ENCODE results near the gene ZFAND3.

Gene ZFAND3

DNA sequence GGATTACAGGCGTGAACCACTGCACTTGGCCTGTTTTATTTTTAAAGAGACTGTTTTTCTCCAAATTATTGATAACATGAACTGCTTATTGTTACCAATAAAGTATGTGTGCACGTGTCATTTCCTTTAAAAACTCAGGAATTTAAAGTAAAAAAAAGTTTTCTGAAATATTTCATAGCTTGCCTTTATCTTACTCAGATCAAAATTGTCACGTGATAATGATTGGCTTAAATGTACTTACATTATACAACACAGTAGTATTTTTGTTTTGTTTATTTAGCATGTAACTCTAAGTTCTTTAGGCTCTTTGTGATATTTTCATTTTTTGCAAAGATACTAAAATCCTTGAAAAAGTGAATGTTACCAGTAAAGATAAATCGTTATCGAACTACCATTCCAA is 174.1 kb downstream of the ZFAND3 start:
- DNase-seq (ENCODE audit: low spot score) (no peak), FAIRE-seq (no peak)

DNA sequence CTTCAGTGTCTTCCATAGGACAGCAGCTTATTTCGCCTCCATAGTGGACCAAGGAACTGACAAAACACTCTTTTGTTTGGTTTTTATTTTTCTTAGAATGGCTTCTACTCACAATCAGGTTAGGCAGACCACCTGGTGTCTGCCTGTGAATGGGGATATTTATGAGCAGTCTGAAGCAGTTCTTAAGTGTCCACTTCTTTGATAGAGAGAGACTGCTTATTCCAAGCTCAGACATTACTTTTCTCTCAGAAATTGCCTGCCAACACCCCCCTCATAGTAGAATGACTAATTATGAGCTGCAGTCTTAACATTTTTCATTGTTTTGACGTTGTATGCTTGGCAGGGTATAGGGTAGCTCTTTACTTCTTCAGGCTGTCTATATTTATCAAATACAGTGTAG is 174.7 kb downstream of the ZFAND3 start:
- DNase-seq (ENCODE audit: low spot score) (no peak), FAIRE-seq (no peak)

DNA sequence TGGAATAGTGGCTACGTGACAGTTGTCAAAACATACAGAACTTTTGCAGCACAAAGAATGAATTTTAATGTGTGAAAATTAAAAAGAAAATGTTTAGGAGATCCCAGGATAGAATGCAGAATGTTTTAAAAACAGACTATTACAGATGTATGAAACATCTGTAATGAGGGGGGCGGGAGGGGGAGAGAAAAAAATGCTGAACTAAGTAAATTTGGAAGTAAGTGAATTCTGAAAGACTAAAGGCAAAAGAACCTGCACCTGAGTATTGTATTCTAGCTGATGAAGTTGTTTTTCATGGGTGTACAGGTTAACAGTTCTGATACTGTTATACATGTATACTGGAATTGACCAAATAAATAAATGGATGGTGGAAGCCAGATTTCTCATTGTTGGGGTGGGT is 178.8 kb downstream of the ZFAND3 start:
- FAIRE-seq (no peak), DNase-seq (ENCODE audit: low spot score) (no peak)

DNA sequence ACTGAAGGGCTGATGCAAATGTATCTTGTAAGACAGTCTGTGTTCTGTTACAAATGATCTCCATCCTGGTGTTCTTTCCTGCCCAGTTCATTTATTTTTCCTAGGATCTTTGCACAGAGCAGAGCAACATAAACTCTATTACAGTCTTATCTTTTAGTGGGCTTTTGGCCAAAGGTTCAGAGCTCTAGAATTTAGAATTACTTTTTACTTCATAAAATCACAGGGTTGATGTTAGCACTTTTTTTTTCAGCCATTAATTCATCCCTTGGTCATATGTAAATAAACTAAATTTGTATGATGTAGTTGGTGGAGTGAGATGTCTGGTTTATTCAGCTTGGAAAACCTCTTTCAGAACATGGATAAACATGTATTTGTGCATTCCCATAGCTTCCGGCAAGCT is 181.9 kb downstream of the ZFAND3 start:
- FAIRE-seq, result no peak
- DNase-seq (ENCODE audit: low spot score), result no peak

DNA sequence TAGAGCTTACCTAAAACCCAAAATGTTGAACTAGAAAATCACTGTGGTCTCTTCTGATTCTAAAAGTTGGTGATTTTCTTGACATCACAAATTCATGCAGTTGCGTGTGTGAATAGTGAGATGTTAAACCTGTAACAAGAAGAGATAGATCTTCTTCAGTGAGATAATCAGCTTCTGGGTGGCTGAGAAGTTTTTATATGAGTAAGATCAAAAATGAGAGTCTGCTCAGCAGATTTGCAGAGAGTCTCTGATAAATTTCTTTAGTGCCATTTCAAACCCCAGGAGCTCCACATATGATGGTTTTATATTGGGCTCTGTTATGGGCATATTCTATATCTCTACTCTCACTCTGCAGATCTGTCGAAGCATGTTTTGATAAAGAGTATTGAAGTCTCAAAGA is 185.4 kb downstream of the ZFAND3 start:
- DNase-seq (ENCODE audit: low spot score), result no peak
- no peak for FAIRE-seq

DNA sequence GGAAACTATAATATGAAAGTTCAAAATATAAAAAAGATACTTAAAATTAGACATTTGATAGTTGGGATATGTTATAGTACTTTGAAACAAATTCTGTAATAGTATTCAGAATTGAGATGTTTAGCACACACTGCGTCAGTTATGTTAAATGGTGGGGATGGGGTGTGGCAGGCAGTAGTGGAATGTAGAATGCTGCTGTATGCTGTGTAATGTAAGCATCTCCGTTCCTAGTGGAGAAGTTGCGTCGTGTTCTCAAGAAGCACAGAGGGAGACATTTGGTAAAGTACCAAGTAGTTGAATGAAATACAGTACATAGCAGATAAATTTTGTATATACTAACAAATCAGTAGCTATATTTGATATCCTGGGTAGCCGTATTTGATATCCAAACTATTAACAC is 192.4 kb downstream of the ZFAND3 start:
- FAIRE-seq (no peak), DNase-seq (ENCODE audit: low spot score) (no peak)

DNA sequence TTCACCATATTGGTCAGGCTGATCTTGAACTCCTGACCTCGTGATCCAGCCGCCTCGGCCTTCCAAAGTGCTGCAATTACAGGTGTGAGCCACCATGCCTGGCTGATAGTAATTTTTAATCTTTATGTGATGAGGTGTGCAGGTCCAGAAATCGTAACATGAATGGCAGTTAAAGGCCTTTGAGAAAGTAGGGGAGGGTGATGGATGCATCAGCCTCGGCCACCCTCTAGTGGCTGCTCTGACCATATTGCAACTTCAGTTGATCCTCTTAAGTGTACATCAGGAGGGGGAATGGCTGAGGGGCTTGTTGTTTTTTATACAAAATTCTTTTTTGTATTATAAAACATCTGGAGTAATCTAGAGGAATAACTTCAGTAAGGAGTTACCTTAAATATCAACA is 193.0 kb downstream of the ZFAND3 start:
- FAIRE-seq (no peak), DNase-seq (ENCODE audit: low spot score) (peak; percentile 42)

DNA sequence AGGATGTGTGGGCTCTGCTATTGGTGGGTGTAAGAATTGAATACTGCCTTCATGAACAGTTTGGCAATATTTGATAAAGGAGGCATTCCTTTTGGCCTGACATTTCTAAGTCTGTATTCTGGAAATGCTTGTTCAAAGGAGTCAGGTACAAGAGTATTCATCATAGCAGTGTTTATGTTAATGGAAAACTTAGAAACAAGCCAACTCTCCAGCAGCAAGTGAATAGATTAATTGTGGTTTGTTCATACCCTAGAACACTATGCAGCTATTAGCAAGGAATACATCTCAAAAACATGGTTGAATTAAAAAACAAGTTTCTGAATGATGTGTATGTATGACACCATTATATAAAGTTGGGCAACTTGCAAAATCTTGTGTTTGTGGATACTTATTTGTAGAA is 195.8 kb downstream of the ZFAND3 start:
- no peak for FAIRE-seq
- no peak for DNase-seq (ENCODE audit: low spot score)

DNA sequence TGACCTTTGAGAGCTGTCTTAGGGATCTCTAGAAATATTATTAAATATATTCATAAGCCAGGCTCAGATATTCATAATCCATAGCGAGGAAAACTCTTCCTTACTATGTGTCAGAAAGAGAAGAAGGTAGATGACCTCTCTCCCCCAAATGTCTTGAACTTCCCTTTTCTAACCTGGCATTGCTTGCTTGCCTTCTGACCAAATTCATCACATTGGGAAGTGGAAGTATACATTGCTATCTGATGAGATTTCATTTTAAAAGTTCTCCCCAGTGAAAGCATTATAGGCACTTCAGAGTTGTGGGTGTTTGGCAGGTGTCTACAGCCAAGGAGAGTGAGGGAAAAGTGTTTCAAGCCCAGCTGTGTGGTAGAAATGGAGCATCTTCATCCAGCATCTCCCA is 197.3 kb downstream of the ZFAND3 start:
- FAIRE-seq (no peak), DNase-seq (ENCODE audit: low spot score) (no peak)

DNA sequence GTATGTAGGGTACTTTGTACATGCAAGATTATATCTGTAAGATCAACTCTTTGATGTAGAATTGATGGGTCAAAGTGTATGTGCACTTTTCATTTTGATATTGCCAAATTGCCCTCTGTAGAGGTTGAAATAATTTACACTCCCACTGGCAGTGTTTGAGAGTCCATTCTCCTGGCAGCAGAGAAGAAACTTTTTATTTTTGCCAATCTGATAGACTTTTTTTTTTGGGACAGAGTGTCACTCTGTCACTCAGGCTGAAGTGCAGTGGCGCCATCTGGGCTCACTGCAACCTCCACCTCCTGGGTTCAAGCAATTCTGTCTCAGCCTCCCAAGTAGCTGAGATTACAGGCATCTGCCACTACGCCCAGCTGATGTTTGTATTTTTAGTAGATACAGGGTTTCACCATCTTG is 199.2 kb downstream of the ZFAND3 start:
- DNase-seq (ENCODE audit: low spot score), result no peak
- FAIRE-seq, result no peak

DNA sequence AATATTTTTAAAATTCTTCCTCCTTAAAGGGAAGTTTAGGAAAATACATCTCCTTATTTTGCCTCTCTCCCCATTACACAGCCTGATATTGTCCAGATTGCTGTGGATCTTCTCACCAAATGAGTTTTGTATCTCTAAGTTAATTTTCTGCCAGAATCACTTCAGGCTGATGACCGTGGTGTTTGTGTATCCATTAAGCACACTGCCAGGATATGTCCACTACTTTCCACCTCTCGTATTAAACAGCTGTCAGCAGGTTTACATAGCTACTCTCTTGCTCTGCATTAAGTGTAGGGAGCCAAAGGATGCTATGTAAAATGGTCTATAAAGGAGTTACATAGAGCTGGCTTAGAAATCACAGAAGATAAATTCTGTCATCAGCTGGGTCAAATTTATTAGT is 201.1 kb downstream of the ZFAND3 start:
- DNase-seq (ENCODE audit: low spot score) (no peak), FAIRE-seq (no peak)

DNA sequence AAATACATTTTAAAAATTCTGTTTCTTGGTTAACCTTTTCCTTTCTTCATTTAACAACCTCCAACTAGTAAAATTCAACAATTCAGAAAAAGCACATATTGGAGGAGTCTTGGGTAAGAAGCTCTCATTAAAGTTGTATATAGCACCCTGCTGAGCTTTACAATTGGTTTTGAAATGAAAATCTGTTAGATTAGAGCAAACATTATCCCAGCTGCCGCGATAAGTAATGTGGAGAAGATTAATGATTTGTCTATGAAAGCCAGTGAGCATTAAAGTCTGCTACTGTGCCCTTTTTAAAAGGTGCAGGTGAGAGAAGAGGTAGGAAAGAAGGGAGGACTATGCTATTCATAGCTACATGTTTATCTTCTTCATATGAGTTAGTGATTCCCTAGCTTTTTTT is 201.5 kb downstream of the ZFAND3 start:
- no peak for DNase-seq (ENCODE audit: low spot score)
- FAIRE-seq, result no peak

DNA sequence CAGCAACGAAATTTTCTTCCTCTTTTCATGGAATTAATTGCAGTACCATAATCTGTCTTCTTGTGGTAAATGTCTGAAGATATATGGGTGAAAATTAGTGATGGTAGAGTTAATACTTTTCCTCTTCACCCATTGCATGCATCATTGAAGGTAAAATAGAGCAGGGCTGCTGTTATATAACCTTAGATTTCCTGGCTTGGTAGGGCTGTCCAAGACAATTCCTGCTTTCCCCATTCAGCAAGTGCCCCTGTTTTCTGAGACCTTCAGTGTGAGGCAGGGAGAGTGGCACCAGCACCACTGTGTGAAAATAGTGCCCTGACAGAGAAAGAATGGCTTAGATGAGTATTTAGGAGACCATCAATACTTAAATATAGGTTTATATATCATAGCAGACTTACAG is 202.0 kb downstream of the ZFAND3 start:
- no peak for DNase-seq (ENCODE audit: low spot score)
- no peak for FAIRE-seq

DNA sequence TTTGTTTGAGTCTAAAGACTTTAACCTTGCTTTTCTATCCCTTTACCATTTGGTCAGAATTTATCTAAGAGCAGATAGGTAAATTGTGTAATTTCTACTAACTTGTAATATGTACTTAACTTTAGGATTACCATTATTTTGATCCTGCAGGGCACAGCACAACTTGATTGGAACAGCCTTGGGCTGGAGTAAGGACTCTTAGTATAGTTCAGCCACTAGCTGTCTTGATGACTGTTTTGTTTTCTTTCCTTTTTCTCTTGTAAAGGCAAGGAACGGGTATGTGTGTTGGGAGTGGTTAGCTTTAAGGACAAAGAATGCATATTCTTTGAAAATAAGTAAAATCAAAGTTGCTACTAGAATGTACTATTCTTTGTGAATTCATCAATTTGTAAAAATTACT is 203.2 kb downstream of the ZFAND3 start:
- FAIRE-seq (no peak), DNase-seq (ENCODE audit: low spot score) (no peak)

DNA sequence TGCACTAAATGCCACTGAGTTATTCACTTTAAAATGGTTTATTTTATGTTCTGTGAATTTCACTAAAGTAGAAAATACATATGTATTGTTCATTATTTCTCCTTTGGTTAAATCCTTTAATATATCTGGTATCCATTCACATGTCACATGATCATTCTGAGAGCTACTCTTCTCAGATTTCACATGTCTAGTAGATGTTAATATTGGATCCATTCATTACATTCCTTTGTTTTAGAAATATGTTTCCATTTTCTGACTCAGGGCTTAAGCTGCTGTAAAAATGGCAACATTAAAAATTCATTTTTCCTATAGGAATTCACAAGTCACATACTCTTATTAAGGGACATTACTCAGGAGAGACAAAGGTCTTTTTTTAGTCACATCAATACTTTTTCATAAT is 205.4 kb downstream of the ZFAND3 start:
- DNase-seq (ENCODE audit: low spot score) (no peak), FAIRE-seq (no peak)

DNA sequence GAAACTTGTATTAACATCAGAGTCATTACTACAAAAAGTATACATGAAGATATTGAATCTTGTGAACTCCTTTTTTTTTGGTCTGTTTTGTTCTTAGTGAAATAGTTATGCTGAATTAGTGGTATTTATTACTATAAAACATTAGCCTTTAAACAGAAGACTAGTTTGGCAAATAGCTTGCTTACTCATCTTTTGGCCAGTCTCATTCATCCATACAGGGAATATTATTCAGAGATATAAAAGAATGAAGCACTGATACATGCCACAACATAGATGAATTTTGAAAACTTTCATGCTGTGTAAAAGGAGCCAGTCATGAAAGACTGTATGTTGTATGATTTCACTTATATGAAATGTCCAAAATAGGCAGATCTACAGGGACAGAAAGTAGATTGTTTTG is 205.9 kb downstream of the ZFAND3 start:
- FAIRE-seq, result no peak
- no peak for DNase-seq (ENCODE audit: low spot score)

DNA sequence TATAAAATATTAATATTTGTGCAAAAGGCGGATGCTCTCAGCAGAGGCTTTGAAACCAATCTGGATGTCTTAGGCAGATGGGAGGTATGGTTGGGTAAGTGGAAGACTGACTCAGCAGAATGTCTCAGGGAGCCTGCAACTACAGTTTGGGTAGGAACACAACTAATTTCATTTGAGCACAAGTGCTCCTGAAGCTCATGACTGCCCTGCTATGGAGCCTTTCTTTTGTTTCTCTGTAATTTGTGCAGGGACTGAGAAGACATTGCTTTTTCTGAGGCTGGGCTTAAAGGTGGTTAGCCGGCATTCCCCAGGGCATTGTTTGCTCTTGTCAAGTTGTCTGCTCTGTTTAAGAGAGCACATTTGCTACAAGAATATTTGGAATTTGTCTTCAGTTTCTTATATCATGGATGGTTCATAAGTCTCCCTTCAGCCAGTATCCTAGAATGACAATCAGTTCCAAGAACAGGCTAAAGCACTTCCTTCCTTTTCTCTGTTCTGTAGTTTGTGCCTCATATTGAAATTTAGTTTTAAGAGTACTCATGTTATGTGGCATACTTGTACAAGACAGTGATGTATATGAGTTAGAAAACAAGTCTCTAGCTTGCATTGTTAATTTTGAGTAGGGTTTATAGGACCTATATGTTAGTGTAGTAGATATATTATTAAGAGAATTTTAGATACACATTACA is 208.3 kb downstream of the ZFAND3 start:
- DNase-seq (ENCODE audit: low spot score), result no peak
- no peak for FAIRE-seq

DNA sequence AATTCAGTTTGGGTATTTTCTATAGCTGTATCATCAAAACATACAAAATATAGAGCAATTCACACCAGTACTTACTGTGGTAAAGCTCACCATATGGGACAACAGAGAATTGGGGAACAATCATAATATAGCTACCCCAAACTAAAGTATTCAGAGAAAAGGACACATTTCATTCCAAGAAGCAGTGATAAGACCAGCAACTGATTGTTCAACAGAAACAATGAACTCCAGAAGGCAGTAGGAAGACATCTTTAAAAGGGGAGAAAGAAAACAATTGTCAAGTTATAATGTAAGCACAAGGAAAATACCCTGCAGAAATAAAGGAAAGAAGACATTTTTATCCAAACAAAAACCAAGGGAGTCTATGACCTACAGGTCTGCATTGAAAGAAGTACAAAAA is 210.9 kb downstream of the ZFAND3 start:
- no peak for DNase-seq (ENCODE audit: low spot score)
- FAIRE-seq, result no peak

DNA sequence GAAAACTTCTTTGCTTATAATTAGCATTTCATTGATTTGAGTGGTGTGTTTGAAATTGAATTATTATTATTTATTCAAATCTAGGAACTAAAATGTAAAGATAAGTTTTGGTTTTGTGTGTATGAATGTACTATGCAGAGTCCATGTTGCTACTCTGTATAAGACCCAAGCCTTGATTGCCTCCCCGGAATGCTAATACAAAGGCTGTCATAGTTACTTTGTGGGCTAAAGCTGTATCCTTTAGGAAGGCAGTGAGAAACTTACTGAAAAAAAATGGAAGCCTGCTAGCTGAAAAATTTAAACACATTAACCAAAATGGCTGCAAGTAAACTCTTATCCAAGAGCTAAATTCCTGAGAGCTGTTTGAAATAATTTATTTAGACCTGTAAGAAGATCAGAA is 213.3 kb downstream of the ZFAND3 start:
- DNase-seq (ENCODE audit: low spot score), result no peak
- no peak for FAIRE-seq

DNA sequence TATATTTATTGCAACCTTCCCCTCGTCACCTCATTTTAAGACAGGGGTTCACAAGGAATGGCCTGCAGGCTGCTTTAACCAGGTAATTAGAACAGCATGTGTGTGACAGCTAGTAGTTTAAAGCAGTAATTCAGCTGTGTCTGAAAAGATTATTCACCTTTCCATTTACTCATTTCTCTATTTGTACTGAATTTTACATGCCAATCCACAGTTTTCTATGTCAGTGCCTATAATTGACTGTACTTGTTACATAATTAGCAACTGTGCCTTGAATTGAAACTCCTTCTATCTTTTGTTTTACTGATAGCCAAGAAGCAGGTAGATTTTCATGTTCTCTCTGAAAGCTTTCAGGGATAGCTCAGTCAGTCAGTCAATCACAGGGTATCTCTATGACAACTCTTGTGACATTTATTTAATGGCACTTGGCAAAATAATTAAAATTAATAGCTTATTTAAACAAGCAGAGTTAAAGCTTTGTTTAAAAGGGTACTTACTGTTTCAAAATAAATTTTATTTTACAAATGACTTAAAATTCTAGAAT is 214.0 kb downstream of the ZFAND3 start:
- no peak for FAIRE-seq
- no peak for DNase-seq (ENCODE audit: low spot score)

DNA sequence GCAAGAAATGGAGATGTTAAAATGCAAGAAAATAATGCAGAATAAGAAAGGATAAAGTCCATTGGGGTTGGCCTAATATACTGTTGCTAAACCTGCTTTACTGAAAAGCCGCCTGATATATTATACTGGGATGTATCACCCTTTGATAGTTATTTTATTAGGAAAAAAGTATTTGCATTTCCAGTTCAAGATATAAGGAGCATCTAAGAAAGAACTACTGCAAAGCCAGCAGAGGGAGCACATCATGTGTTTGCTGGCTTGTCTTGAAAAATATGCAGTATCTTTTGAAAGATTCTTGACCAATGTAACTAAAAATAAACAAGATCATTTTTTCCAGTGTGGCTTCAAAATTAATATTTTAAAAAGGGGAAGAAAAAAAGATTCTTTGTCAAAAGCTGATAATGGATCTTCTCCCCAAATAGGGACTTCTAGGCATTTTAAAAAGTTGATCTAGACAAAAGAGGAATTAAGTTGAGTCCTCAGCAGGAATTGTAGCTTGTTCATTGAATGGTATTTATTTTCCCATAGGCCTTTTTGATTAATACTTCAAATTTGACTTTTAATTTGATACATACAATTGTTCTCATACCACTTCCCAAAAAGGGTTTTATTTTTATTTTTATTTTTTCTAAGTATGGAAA is 214.9 kb downstream of the ZFAND3 start:
- no peak for DNase-seq (ENCODE audit: low spot score)
- no peak for FAIRE-seq

DNA sequence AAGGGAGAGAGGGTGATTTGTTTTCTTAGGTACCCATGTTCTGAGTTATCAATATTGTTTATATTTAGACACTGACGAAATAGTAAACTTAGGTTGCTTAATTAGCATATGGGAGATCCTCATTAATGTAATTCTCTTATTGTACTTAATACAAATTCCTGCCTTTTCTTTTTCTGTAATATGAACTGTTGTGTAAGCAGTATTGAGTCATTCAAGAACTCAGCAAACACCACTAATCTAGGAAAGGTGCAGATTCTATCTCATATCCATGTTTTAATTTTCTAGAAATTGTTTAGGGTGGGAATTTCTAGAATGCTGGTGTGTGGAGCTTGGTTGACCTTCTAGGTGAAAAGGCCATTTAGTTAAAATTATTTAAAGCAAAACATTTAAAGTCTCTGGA is 216.0 kb downstream of the ZFAND3 start:
- DNase-seq (ENCODE audit: low spot score) (no peak), FAIRE-seq (no peak)

DNA sequence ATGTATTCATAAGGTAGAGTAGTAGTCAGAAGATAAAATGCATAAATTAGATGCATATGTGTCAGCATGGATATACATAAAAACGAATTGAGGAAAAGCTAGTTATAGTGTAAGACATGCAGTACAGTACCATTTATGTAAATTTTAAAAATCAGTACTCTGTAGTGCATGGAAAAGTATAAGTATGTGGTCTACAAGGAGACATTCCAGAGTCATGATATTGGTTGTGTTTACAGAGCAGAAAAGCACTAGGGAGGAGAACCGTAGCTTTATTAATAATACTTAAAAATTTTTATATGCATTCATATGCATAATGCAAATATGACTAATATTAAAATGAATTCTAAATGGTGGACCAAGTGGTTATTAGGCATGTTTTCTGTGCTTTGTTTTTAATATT is 220.0 kb downstream of the ZFAND3 start:
- FAIRE-seq (no peak), DNase-seq (ENCODE audit: low spot score) (no peak)

All from urothelium cell line (cell line).